ENCODE measurements around the gene CLIC1. TPM values are rescaled to one million over a fixed set of nuclear protein-coding genes. Genes with fewer than 3 reads are reported as not detected.

The CLIC1 gene
- total and polyA plus RNA-seq, 2 experiments from 2014 or later: 269 to 296 TPM

- no peak for TF ChIP-seq POLR2AphosphoS5 (IDR thresholded peaks at IDR 0.05; ENCODE audit: low read depth)
- no peak for TF ChIP-seq CREB1 (CRISPR knock-in tag; IDR thresholded peaks at IDR 0.05; ENCODE audit: low read depth)
- no peak for TF ChIP-seq ETS1 (IDR thresholded peaks at IDR 0.05)
- TF ChIP-seq ZNF114 (CRISPR knock-in tag; IDR thresholded peaks at IDR 0.05): no peak
- no peak for TF ChIP-seq STAT1 (IDR thresholded peaks at IDR 0.05; ENCODE audit: unreplicated experiment)
- no peak for TF ChIP-seq ZNF462 (CRISPR knock-in tag; IDR thresholded peaks at IDR 0.05)
Observed at GRCh38 chr6:31767096-31767645, 30.8 kb upstream of the CLIC1 start (continued).

- no peaks in the 10 kb centered on the region for H3K9me2 ChIP-seq (ENCODE audit: insufficient read depth)
- Mint-ChIP-seq H3K4me1 (peaks cover 24% of the 10 kb centered on the region), H3K36me3 (ENCODE audit: low read depth) (peaks cover 6% of the 10 kb centered on the region), H3K27me3 (ENCODE audit: insufficient read depth, low read depth, poor library complexity) (peaks cover 15% of the 10 kb centered on the region), H3K4me3 (peak overlapping the region; percentile 58), H3K27ac (no peak overlapping the region), H3K9me3 (no peaks in the 10 kb centered on the region; the same call in 2 of the 3 replicates)
- 0 out of 2 replicates have a peak overlapping the region, but pooled peaks have one; percentile 14 for H3K27ac ChIP-seq (ENCODE audit: low read depth)
- peak; percentile 92 for ATAC-seq
- no peaks in the 10 kb centered on the region for H3K79me2 ChIP-seq (replicated peaks; ENCODE audit: insufficient read depth)
- peak overlapping the region; percentile 86 for H3K4me2 ChIP-seq
- peaks cover 14% of the 10 kb centered on the region for H3K4me1 ChIP-seq (ENCODE audit: insufficient read depth)
- H2AFZ ChIP-seq: peak overlapping the region; percentile 90
- DNase-seq (ENCODE audit: low spot score): peak; percentile 81
- H4K20me1 ChIP-seq (replicated peaks; ENCODE audit: insufficient read depth): no peaks in the 10 kb centered on the region
- no peaks in the 10 kb centered on the region for H3K27me3 ChIP-seq (ENCODE audit: insufficient read depth)
- 0 out of 2 replicates have a peak, but pooled peaks cover 2% of the 10 kb centered on the region for H3F3A ChIP-seq (replicated peaks; ENCODE audit: low read depth)
- peak overlapping the region; percentile 60 for H3K4me3 ChIP-seq
- no peaks in the 10 kb centered on the region for H3K36me3 ChIP-seq (ENCODE audit: insufficient read depth)
- no peak for TF ChIP-seq ZNF331 (CRISPR knock-in tag; IDR thresholded peaks at IDR 0.05; ENCODE audit: low read depth)
- no peak for TF ChIP-seq CREB1 (CRISPR knock-in tag; IDR thresholded peaks at IDR 0.05; ENCODE audit: low read depth)
- no peak for TF ChIP-seq REST (IDR thresholded peaks at IDR 0.05; ENCODE audit: unreplicated experiment)
- no peak for TF ChIP-seq STAT1 (IDR thresholded peaks at IDR 0.05; ENCODE audit: unreplicated experiment)
- TF ChIP-seq JUNB (IDR thresholded peaks at IDR 0.05; ENCODE audit: unreplicated experiment): no peak
- TF ChIP-seq CTCF (conservative IDR thresholded peaks at IDR 0.05; ENCODE audit: low read depth in 2 of 2): peak in 1 of 2 experiments; percentile 12; a peak in 1 of 4 replicates
- TF ChIP-seq POLR2AphosphoS5 (IDR thresholded peaks at IDR 0.05; ENCODE audit: low read depth): peak; percentile 51
Observed at GRCh38 chr6:31765910-31766794, 29.8 kb upstream of the CLIC1 start.
